ENCODE data around the gene TBC1D9B. TPM values are rescaled to one million over a fixed set of nuclear protein-coding genes. Genes with fewer than 3 reads are reported as not detected.

Gene TBC1D9B
- total RNA-seq, 1 experiment from 2014 or later, result 44.9 TPM

DNA sequence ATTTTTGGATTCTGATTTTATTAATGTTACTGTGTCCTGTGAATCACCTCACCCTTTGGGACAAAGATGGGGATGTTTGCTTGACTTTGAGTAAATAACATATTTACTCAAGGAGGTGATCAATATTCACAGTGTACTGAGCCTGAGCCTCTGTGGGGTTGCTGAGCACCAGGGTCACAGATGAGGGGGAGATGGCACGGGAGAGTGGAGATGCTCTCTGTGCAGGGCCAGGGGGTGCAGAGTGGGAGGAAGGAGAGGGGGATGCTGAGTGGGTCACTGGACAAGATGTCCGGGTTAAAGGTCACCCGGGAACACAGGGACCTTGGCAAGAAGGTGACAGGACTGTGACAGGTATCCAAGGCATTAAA is 83.0 kb downstream of the TBC1D9B start:
- intact Hi-C loops (cut with micrococcal nuclease), result no loop called here
- ChIA-PET POLR2A (ENCODE audit: unreplicated experiment) (interaction anchor here (0.6 to 0.7 kb wide), 2 partner anchors 16 to 91 kb away, joined by 4 to 6 read pairs; no protein-coding TSS in a partner anchor), CTCF (no interaction called here)
- Histone ChIP-seq H2AFZ (ENCODE audit: low read length) (no peak overlapping the region), H3K9me3 (ENCODE audit: low read length) (no peaks in the 10 kb centered on the region), H4K20me1 (ENCODE audit: low read length) (peaks cover 53% of the 10 kb centered on the region), H3K4me1 (ENCODE audit: insufficient read depth, low read length) (peaks cover 27% of the 10 kb centered on the region), H3K27me3 (ENCODE audit: low read length) (no peaks in the 10 kb centered on the region), H3K79me2 (ENCODE audit: low read length) (peaks cover 65% of the 10 kb centered on the region), H3K4me3 (ENCODE audit: low read length) (no peak overlapping the region), H3K4me2 (ENCODE audit: low read length) (0 out of 2 replicates have a peak overlapping the region, but pooled peaks have one; percentile 3), H3K9ac (ENCODE audit: low read length) (no peak overlapping the region), H3K9me2 (replicated peaks; ENCODE audit: low read length) (no peaks in the 10 kb centered on the region), H3K27ac (ENCODE audit: low read length) (no peak overlapping the region), H3F3A (ENCODE audit: low read length, unreplicated experiment) (no peaks in the 10 kb centered on the region), H3K36me3 (ENCODE audit: low read depth, low read length) (peaks cover 50% of the 10 kb centered on the region)
- ATAC-seq (no peak), DNase-seq (no peak)
- BruUV-seq (replicated peaks), result no TSS peak
- TF ChIP-seq EZH2 (IDR thresholded peaks at IDR 0.05; ENCODE audit: low read length, unreplicated experiment), result no peak
- no peak for TF ChIP-seq EZH2phosphoT487 (IDR thresholded peaks at IDR 0.05; ENCODE audit: borderline replicate concordance, low read length)
- TF ChIP-seq, protein P1, sequence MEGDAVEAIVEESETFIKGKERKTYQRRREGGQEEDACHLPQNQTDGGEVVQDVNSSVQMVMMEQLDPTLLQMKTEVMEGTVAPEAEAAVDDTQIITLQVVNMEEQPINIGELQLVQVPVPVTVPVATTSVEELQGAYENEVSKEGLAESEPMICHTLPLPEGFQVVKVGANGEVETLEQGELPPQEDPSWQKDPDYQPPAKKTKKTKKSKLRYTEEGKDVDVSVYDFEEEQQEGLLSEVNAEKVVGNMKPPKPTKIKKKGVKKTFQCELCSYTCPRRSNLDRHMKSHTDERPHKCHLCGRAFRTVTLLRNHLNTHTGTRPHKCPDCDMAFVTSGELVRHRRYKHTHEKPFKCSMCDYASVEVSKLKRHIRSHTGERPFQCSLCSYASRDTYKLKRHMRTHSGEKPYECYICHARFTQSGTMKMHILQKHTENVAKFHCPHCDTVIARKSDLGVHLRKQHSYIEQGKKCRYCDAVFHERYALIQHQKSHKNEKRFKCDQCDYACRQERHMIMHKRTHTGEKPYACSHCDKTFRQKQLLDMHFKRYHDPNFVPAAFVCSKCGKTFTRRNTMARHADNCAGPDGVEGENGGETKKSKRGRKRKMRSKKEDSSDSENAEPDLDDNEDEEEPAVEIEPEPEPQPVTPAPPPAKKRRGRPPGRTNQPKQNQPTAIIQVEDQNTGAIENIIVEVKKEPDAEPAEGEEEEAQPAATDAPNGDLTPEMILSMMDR (conservative IDR thresholded peaks at IDR 0.05; ENCODE audit: low read depth, low read length), result no peak

DNA sequence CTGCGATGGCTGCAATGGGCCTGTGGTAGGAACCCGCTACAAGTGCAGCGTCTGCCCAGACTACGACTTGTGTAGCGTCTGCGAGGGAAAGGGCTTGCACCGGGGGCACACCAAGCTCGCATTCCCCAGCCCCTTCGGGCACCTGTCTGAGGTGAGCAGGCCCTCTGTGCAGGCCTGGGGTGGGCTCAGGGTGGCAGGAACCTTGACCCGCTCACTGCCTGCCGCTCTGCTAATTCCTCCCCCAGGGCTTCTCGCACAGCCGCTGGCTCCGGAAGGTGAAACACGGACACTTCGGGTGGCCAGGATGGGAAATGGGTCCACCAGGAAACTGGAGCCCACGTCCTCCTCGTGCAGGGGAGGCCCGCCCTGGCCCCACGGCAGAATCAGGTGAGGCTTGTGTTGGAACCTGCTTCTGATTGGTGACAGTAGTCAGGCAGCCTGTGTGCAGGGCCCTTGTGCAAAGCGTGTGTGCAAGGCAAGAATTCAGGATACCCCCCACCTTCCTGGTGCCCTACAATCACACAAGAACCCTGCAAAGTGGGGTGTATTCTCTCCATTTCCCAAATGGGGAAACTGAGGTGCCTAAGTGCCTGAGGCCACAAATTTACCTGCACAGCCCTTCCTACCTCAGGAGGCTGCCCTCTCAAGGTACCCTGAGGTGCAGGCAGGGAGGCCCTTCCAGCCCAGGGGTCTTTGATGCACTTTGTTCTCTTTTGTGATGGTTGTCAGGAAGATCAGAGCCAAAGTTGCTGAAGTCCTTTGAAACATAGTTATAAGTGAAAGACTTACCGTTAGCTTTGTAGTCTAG is 83.6 kb downstream of the TBC1D9B start:
- peaks cover 44% of the 10 kb centered on the region for H3K36me3 ChIP-seq (ENCODE audit: low read depth, low read length)
- ATAC-seq (no peak), DNase-seq (no peak)
- POLR2A ChIA-PET (ENCODE audit: unreplicated experiment), result interaction anchor here (0.6 to 0.7 kb wide), 2 partner anchors 16 to 91 kb away, joined by 4 to 6 read pairs; no protein-coding TSS in a partner anchor
- H3K4me1 ChIP-seq (ENCODE audit: insufficient read depth, low read length), result peaks cover 32% of the 10 kb centered on the region
- no peaks in the 10 kb centered on the region for H3K9me3 ChIP-seq (ENCODE audit: low read length)
- TF ChIP-seq EZH2 (IDR thresholded peaks at IDR 0.05; ENCODE audit: low read length, unreplicated experiment), result no peak
- TF ChIP-seq, protein P1 (conservative IDR thresholded peaks at IDR 0.05; ENCODE audit: low read depth, low read length), result no peak
- H3K9me2 ChIP-seq (replicated peaks; ENCODE audit: low read length), result no peaks in the 10 kb centered on the region
- no peak overlapping the region for H3K4me3 ChIP-seq (ENCODE audit: low read length)
- no peak overlapping the region for H3K27ac ChIP-seq (ENCODE audit: low read length)
- H2AFZ ChIP-seq (ENCODE audit: low read length), result no peak overlapping the region
- no peaks in the 10 kb centered on the region for H3F3A ChIP-seq (ENCODE audit: low read length, unreplicated experiment)
- no peaks in the 10 kb centered on the region for H3K27me3 ChIP-seq (ENCODE audit: low read length)
- H3K9ac ChIP-seq (ENCODE audit: low read length), result no peak overlapping the region
- peaks cover 65% of the 10 kb centered on the region for H3K79me2 ChIP-seq (ENCODE audit: low read length)
- H4K20me1 ChIP-seq (ENCODE audit: low read length), result peaks cover 53% of the 10 kb centered on the region
- H3K4me2 ChIP-seq (ENCODE audit: low read length), result peak overlapping the region; percentile 3; the same call in 1 of the 2 replicates
- CTCF ChIA-PET, result no interaction called here
- intact Hi-C loops (cut with micrococcal nuclease), result no loop called here
- BruUV-seq (replicated peaks), result no TSS peak

DNA sequence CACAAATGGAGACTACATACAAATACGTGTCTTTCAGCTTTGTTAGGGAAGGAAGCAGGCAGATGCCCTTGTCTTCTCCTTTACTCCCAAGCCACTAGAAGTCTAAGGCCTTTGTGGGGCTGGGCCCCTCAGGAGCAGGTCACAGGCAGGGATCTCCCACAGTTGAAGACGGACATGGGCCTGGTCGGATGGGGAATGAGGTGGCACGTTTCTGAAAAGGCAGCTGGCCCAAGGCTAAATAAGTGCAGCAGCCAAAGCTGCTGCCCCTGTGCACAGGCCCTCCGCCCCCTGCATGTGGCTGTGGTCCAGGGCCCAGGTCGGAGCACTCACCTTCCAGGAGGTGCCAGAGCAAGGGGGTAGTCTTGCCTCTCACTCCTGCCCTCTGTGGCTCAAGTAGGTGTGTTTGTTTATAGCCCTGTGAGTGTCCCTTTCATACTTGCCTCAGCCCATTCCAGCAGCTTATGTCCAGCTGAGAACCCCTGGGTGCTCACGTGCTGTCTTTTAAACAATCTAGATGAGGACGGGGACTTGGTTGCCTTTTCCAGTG is 85.2 kb downstream of the TBC1D9B start:
- H4K20me1 ChIP-seq (ENCODE audit: low read length), result peaks cover 50% of the 10 kb centered on the region
- intact Hi-C loops (cut with micrococcal nuclease), result no loop called here
- H3F3A ChIP-seq (ENCODE audit: low read length, unreplicated experiment), result no peaks in the 10 kb centered on the region
- H3K79me2 ChIP-seq (ENCODE audit: low read length), result peaks cover 56% of the 10 kb centered on the region
- ChIA-PET CTCF (no interaction called here), POLR2A (ENCODE audit: unreplicated experiment) (no interaction called here)
- H3K9ac ChIP-seq (ENCODE audit: low read length), result peak overlapping the region; percentile 94; the same call in 1 of the 2 replicates
- peaks cover 44% of the 10 kb centered on the region for H3K4me1 ChIP-seq (ENCODE audit: insufficient read depth, low read length)
- TF ChIP-seq, protein P1 (conservative IDR thresholded peaks at IDR 0.05; ENCODE audit: low read depth, low read length), result no peak
- TF ChIP-seq EZH2phosphoT487 (IDR thresholded peaks at IDR 0.05; ENCODE audit: borderline replicate concordance, low read length), result no peak
- TF ChIP-seq EZH2 (IDR thresholded peaks at IDR 0.05; ENCODE audit: low read length, unreplicated experiment), result no peak
- H3K27me3 ChIP-seq (ENCODE audit: low read length), result no peaks in the 10 kb centered on the region
- peak overlapping the region; percentile 93 for H3K4me3 ChIP-seq (ENCODE audit: low read length)
- H2AFZ ChIP-seq (ENCODE audit: low read length), result no peak overlapping the region
- DNase-seq (no peak), ATAC-seq (no peak)
- BruUV-seq (replicated peaks), result no TSS peak
- H3K9me2 ChIP-seq (replicated peaks; ENCODE audit: low read length), result no peaks in the 10 kb centered on the region
- no peak overlapping the region for H3K27ac ChIP-seq (ENCODE audit: low read length)
- H3K36me3 ChIP-seq (ENCODE audit: low read depth, low read length), result peaks cover 31% of the 10 kb centered on the region
- no peaks in the 10 kb centered on the region for H3K9me3 ChIP-seq (ENCODE audit: low read length)
- peak overlapping the region; percentile 89 for H3K4me2 ChIP-seq (ENCODE audit: low read length)
